Stomach (tissue), 4 donors: ENCODE results near the gene FCAR.

Experiments
- CTCF ChIP-seq, 7 experiments: fragments of 450-650 bp in 4 of 7; fragments of 200-600 bp in 3 of 7; sonication (generic) in 3 of 7; IDR thresholded peaks; one replicate each; pipeline ENCODE4 v1.5.1; 2016 to 2019; ENCODE audit warnings: antibody characterized with exemption in 7 of 7, control low read depth in 2 of 7, mild to moderate bottlenecking in 1 of 7
- EP300 ChIP-seq: sonication (generic); formaldehyde crosslinking; IDR thresholded peaks from one replicate; pipeline ENCODE4 v1.6.1; 2017; ENCODE audit warnings: antibody characterized with exemption
- POLR2AphosphoS5 ChIP-seq, 3 donors: sonication (generic); formaldehyde crosslinking; IDR thresholded peaks; one replicate each; pipeline ENCODE4 v1.6.1; 2016; ENCODE audit warnings: antibody characterized with exemption in 3 of 3

GRCh38 chr19:54921082-54921481 is 47.0 kb downstream of the FCAR start:
- TF ChIP-seq POLR2AphosphoS5 (IDR thresholded peaks at IDR 0.05) (no peak), CTCF (IDR thresholded peaks at IDR 0.05) (no peak), EP300 (no peak)
